ENCODE data around the gene HERPUD2. TPM values are rescaled to one million over a fixed set of nuclear protein-coding genes. Genes with fewer than 3 reads are reported as not detected.

HERPUD2 gene
- total RNA-seq, 1 donor from 2014 or later = 43.7 TPM

DNA sequence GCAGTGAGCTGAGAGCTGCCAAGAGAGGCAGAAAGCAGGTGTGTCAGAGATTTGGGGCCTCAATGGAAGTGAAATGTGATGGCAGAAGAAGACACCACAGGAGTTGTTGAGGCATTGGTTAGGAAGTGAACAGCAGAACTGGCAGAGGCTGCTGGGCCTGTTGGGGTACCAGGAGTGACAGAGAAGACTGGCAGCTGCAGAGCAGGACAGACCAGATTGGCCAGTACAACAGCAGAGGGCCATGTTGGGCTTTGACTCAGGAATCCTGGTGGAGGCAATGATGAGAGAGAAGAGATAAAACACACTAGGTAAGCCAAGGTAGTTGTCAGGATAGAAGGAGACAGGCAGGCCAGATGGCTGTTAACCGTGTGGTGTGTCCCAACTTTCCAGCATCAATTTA, 19.9 kb upstream of the HERPUD2 start:
- no peak overlapping the region for H3K4me3 ChIP-seq
- no peaks in the 10 kb centered on the region for H3K9me3 ChIP-seq (ENCODE audit: low read depth)
- Mint-ChIP-seq H3K9me3 (no peaks in the 10 kb centered on the region), H3K36me3 (no peaks in the 10 kb centered on the region), H3K4me1 (peaks cover 3% of the 10 kb centered on the region), H3K27me3 (ENCODE audit: insufficient read depth, low read depth) (no peaks in the 10 kb centered on the region), H3K4me3 (no peak overlapping the region), H3K27ac (no peak overlapping the region)
- H3K4me1 ChIP-seq = no peaks in the 10 kb centered on the region
- H4K20me1 ChIP-seq (ENCODE audit: low read depth) = no peaks in the 10 kb centered on the region
- H3K4me2 ChIP-seq = no peak overlapping the region
- H3K9ac ChIP-seq = no peak overlapping the region
- no peaks in the 10 kb centered on the region for H3K79me2 ChIP-seq (ENCODE audit: low read depth)
- H3F3A ChIP-seq (ENCODE audit: low read depth) = no peaks in the 10 kb centered on the region
- no peak overlapping the region for H3K27ac ChIP-seq
- H2AFZ ChIP-seq (replicated peaks) = no peak overlapping the region
- no peak for TF ChIP-seq CTCF (IDR thresholded peaks at IDR 0.05)
- TF ChIP-seq EZH2phosphoT487 (IDR thresholded peaks at IDR 0.05) = no peak
- no peak for TF ChIP-seq EZH2 (IDR thresholded peaks at IDR 0.05)
- H3K36me3 ChIP-seq = no peaks in the 10 kb centered on the region
- DNase-seq (ENCODE audit: low spot score) = no peak
- no peaks in the 10 kb centered on the region for H3K27me3 ChIP-seq

DNA sequence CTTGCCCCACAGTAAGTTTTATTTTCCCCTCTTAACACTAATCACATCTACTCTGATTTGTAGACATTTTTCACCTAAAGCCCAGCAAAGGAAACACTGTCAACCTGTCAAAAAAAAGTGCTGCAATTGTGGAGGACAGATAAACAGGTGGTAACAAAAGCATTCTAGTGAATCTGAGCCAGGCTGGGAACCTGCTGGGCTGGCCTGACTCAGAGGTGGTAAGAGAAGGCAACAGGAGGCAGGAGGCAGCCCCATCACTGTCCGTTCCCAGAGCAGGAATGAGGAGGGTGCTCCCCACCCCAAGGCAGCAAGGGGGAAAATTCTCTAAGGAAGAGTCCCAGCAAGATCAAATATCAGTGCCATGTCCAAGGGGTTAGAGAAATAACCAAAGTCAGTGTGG, 19.5 kb upstream of the HERPUD2 start:
- Histone ChIP-seq H3K27ac (no peak overlapping the region), H4K20me1 (ENCODE audit: low read depth) (no peaks in the 10 kb centered on the region), H3K4me1 (no peaks in the 10 kb centered on the region), H3K4me3 (no peak overlapping the region), H2AFZ (replicated peaks) (no peak overlapping the region), H3F3A (ENCODE audit: low read depth) (no peaks in the 10 kb centered on the region), H3K4me2 (no peak overlapping the region), H3K36me3 (no peaks in the 10 kb centered on the region), H3K9me3 (ENCODE audit: low read depth) (no peaks in the 10 kb centered on the region), H3K79me2 (ENCODE audit: low read depth) (no peaks in the 10 kb centered on the region), H3K27me3 (no peaks in the 10 kb centered on the region), H3K9ac (no peak overlapping the region)
- Mint-ChIP-seq H3K9me3 (no peaks in the 10 kb centered on the region), H3K36me3 (no peaks in the 10 kb centered on the region), H3K4me1 (peaks cover 5% of the 10 kb centered on the region), H3K4me3 (no peak overlapping the region), H3K27me3 (ENCODE audit: insufficient read depth, low read depth) (no peaks in the 10 kb centered on the region), H3K27ac (no peak overlapping the region)
- no peak for DNase-seq (ENCODE audit: low spot score)
- TF ChIP-seq CTCF (IDR thresholded peaks at IDR 0.05) (no peak), EZH2phosphoT487 (IDR thresholded peaks at IDR 0.05) (no peak), EZH2 (IDR thresholded peaks at IDR 0.05) (no peak)

GRCh38 chr7:35712563-35713226, 17.8 kb upstream of the HERPUD2 start:
- Histone ChIP-seq H3K9ac (no peak overlapping the region), H2AFZ (replicated peaks) (no peak overlapping the region), H3F3A (ENCODE audit: low read depth) (no peaks in the 10 kb centered on the region), H3K27ac (no peak overlapping the region), H3K36me3 (no peaks in the 10 kb centered on the region), H3K4me3 (no peak overlapping the region), H3K4me1 (no peaks in the 10 kb centered on the region), H3K4me2 (no peak overlapping the region), H3K9me3 (ENCODE audit: low read depth) (no peaks in the 10 kb centered on the region), H4K20me1 (ENCODE audit: low read depth) (no peaks in the 10 kb centered on the region), H3K79me2 (ENCODE audit: low read depth) (no peaks in the 10 kb centered on the region), H3K27me3 (no peaks in the 10 kb centered on the region)
- TF ChIP-seq EZH2phosphoT487 (IDR thresholded peaks at IDR 0.05) (no peak), CTCF (IDR thresholded peaks at IDR 0.05) (no peak), EZH2 (IDR thresholded peaks at IDR 0.05) (no peak)
- Mint-ChIP-seq H3K27me3 (ENCODE audit: insufficient read depth, low read depth) (no peaks in the 10 kb centered on the region), H3K36me3 (no peaks in the 10 kb centered on the region), H3K4me1 (peaks cover 5% of the 10 kb centered on the region), H3K4me3 (no peak overlapping the region), H3K9me3 (no peaks in the 10 kb centered on the region), H3K27ac (no peak overlapping the region)
- no peak for DNase-seq (ENCODE audit: low spot score)

All from neural progenitor cell (in vitro differentiated cells).